ENCODE data around the gene FRMD4B. TPM values are rescaled to one million over a fixed set of nuclear protein-coding genes. Genes with fewer than 3 reads are reported as not detected.
"Not testable (repeated sequence)": the region's sequence is repeated elsewhere in the genome, so short reads cannot be mapped to it uniquely, and the experiment has no call there.

FRMD4B gene
- total and polyA plus RNA-seq, 10 of the 15 experiments (the other 5 are each of a cell fraction or from before 2014, with no cell fraction given), result 3.9 to 11.4 (median 8.0) TPM

DNA sequence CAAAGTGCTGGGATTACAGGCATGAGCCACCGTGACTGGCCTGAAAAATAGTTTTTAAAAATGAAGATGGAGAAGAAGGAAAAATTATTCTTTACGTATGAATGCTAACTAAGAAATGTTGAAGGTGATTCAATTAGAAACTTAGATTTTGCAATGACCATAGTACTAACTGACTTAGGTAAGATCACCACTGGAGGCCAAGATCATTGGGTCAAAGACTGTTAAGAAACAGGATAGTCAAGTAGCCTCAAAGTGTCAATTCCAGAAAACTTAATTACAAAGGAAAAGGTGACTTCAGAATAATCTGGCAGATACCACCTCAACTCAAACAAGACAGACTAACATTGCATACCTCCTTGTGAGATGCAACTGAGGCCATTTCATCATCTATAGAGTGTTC, 119.3 kb downstream of the FRMD4B start (continued):
- TF ChIP-seq RBBP5 (conservative IDR thresholded peaks at IDR 0.05), result no peak
- no peak for TF ChIP-seq KLF5 (IDR thresholded peaks at IDR 0.05; ENCODE audit: partially characterized antibody)
- no peak for TF ChIP-seq ZNF384 (IDR thresholded peaks at IDR 0.05; ENCODE audit: borderline replicate concordance, low read depth, low read length)
- no peak for TF ChIP-seq IRF3 (IDR thresholded peaks at IDR 0.05)
- no peak for TF ChIP-seq BCLAF1 (IDR thresholded peaks at IDR 0.05)

- DNase-seq (ENCODE audit: low read depth, low spot score); in situ Hi-C loops (cut with MboI); intact Hi-C loops (cut with micrococcal nuclease; ENCODE audit: unreplicated experiment); POLR2A ChIA-PET; H3K4me2 ChIP-seq (ENCODE audit: control insufficient read depth, insufficient read depth); H3K9me3 ChIP-seq (replicated peaks; ENCODE audit: control insufficient read depth, insufficient read depth, low read length); H3K4me3 ChIP-seq; H2AFZ ChIP-seq (ENCODE audit: control insufficient read depth, low read depth, low read length); H3K27ac ChIP-seq (ENCODE audit: control insufficient read depth, insufficient read depth); FAIRE-seq; H3K9ac ChIP-seq (ENCODE audit: control insufficient read depth, insufficient read depth, low read length); H3K79me2 ChIP-seq (ENCODE audit: control insufficient read depth, insufficient read depth, low read length); CTCF ChIA-PET; H4K20me1 ChIP-seq (ENCODE audit: control insufficient read depth, insufficient read depth); ATAC-seq; H3K27me3 ChIP-seq (replicated peaks in 1 of 2; ENCODE audit: control insufficient read depth in 2 of 2, insufficient read depth in 2 of 2, low read length in 1 of 2); H3K36me3 ChIP-seq (ENCODE audit: control insufficient read depth in 2 of 2, insufficient read depth in 2 of 2, low read length in 1 of 2); RAD21 ChIA-PET (ENCODE audit: unreplicated experiment); H3K4me1 ChIP-seq (ENCODE audit: control insufficient read depth, insufficient read depth, low read length); BruUV-seq (replicated peaks): not testable (repeated sequence)
- 83% methylated on average over 2 of the region's 2 CpGs for WGBS (ENCODE audit: insufficient coverage, insufficient replicate concordance, low lambda C conversion rate, missing lambda C conversion rate)
- SMC1A ChIA-PET (ENCODE audit: uncharacterized antibody, unreplicated experiment), result interaction anchor here (0.9 kb wide), 1 partner anchor 15 kb away, joined by 4 read pairs; no protein-coding TSS in a partner anchor
These were observed 119.8 kb downstream of the FRMD4B start for GRCh38 chr3:69266071-69266470.
